Measurements from ENCODE around the gene IZUMO4. TPM values are rescaled to one million over a fixed set of nuclear protein-coding genes. Genes with fewer than 3 reads are reported as not detected.

IZUMO4 gene
- total and polyA plus RNA-seq, 10 of the 15 experiments (the other 5 are each of a cell fraction or from before 2014, with no cell fraction given): 0.53 to 27.1 (median 7.5) TPM

- TF ChIP-seq ZNF592 (IDR thresholded peaks at IDR 0.05) (peak; percentile 92), IKZF2 (IDR thresholded peaks at IDR 0.05) (peak in 1 of 2 experiments; percentile 45; a peak in 1 of 4 replicates), MXI1 (IDR thresholded peaks at IDR 0.05; ENCODE audit: low read depth, low read length) (no peak), POLR2AphosphoS2 (IDR thresholded peaks at IDR 0.05; ENCODE audit: low read depth, low read length) (0 out of 2 replicates have a peak, but pooled peaks have one; percentile 50), PKNOX1 (IDR thresholded peaks at IDR 0.05) (0 out of 2 replicates have a peak, but pooled peaks have one; percentile 7), FOXK2 (IDR thresholded peaks at IDR 0.05) (no peak), ZBTB11 (CRISPR knock-in tag; IDR thresholded peaks at IDR 0.05) (no peak), ATF7 (IDR thresholded peaks at IDR 0.05; ENCODE audit: low read depth) (no peak), ZNF217 (IDR thresholded peaks at IDR 0.05) (0 out of 2 replicates have a peak, but pooled peaks have one; percentile 22), RCOR1 (conservative IDR thresholded peaks at IDR 0.05; ENCODE audit: low read depth, low read length) (0 out of 2 replicates have a peak, but pooled peaks have one; percentile 56), NKRF (conservative IDR thresholded peaks at IDR 0.05) (peak; percentile 74), ZBTB4 (CRISPR knock-in tag; IDR thresholded peaks at IDR 0.05) (no peak), NR2F1 (conservative IDR thresholded peaks at IDR 0.05) (peak; percentile 94), IKZF1 (conservative IDR thresholded peaks at IDR 0.05) (peak; percentile 73)
These were observed 35.7 kb upstream of the IZUMO4 start (continued) for GRCh38 chr19:2060884-2061494.

Data from GM12878 (cell line).